ENCODE measurements around the gene FBXL13.

FBXL13 gene

DNA sequence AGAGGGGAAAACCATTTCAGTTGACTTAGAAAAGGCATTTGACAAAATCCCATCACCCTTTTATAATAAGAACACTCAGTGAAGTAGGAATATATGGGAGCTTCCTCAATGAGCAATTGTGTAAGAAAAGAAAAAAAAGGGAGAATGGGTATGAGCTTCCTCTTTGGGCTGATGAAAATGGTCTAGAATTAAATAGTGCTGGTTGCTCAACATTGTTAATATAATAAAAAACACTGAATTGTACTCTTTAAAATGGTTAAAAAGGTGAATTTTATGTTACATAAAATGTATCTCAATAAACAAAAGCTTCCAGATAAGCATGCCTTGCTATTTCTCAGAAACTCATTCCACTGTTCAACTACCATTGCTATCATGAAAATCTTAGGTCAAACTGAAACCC is 121.2 kb downstream of the FBXL13 start:
- Histone ChIP-seq H3K27ac (ENCODE audit: low read depth, low read length) (no peak overlapping the region), H3K4me1 (ENCODE audit: control insufficient read depth in 5 of 5, insufficient read depth in 5 of 5, low read length in 5 of 5) (no peaks in the 10 kb centered on the region), H3K9me3 (ENCODE audit: control insufficient read depth in 5 of 5, low read length in 5 of 5) (peaks cover 0 to 3% (median 0%) of the 10 kb centered on the region in 5 donors), H3K4me3 (ENCODE audit: low read depth in 1 of 5, low read length in 5 of 5) (no peak overlapping the region), H3K9ac (ENCODE audit: low read length in 5 of 5) (no peak overlapping the region), H3K27me3 (ENCODE audit: control insufficient read depth in 5 of 5, insufficient read depth in 4 of 5, low read length in 5 of 5) (no peaks in the 10 kb centered on the region), H3K36me3 (ENCODE audit: control insufficient read depth in 5 of 5, insufficient read depth in 5 of 5, low read length in 5 of 5) (no peaks in the 10 kb centered on the region)

DNA sequence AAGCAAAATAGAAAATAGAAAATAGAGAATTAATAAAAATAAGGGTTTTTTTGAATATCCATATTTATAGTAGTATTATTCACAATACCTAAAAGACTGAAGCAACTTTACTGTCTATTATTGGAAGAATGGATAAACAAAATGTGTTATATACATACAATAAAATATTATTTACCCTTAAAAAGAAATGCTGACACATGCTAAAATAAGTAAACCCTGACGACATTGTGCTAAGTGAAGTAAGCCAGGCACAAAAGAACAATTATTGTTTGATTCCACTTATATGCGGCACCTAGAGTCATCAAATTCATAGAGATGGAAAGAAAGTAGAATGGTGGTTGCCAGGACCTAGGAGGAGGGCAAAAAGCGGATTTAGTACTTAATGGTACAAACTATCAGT is 122.8 kb downstream of the FBXL13 start:
- no peaks in the 10 kb centered on the region for H3K36me3 ChIP-seq (ENCODE audit: control insufficient read depth in 5 of 5, insufficient read depth in 5 of 5, low read length in 5 of 5)
- peaks cover 0 to 3% (median 0%) of the 10 kb centered on the region in 5 donors for H3K9me3 ChIP-seq (ENCODE audit: control insufficient read depth in 5 of 5, low read length in 5 of 5)
- no peaks in the 10 kb centered on the region for H3K27me3 ChIP-seq (ENCODE audit: control insufficient read depth in 5 of 5, insufficient read depth in 4 of 5, low read length in 5 of 5)
- H3K27ac ChIP-seq (ENCODE audit: low read depth, low read length): no peak overlapping the region
- H3K4me1 ChIP-seq (ENCODE audit: control insufficient read depth in 5 of 5, insufficient read depth in 5 of 5, low read length in 5 of 5): peaks cover 0 to 2% (median 0%) of the 10 kb centered on the region in 5 donors
- H3K4me3 ChIP-seq (ENCODE audit: low read depth in 1 of 5, low read length in 5 of 5): no peak overlapping the region
- no peak overlapping the region for H3K9ac ChIP-seq (ENCODE audit: low read length in 5 of 5)

DNA sequence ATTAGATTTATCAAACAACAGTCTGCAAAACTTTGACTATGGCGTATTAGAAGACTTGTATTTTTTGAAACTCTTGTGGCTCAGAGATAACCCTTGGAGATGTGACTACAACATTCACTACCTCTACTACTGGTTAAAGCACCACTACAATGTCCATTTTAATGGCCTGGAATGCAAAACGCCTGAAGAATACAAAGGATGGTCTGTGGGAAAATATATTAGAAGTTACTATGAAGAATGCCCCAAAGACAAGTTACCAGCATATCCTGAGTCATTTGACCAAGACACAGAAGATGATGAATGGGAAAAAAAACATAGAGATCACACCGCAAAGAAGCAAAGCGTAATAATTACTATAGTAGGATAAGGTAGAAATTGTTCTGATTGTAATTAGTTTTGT is 130.4 kb downstream of the FBXL13 start:
- no peaks in the 10 kb centered on the region for H3K9me3 ChIP-seq (ENCODE audit: control insufficient read depth in 5 of 5, low read length in 5 of 5)
- no peak overlapping the region for H3K9ac ChIP-seq (ENCODE audit: low read length in 5 of 5)
- peaks cover 0 to 6% (median 0%) of the 10 kb centered on the region in 5 donors for H3K36me3 ChIP-seq (ENCODE audit: control insufficient read depth in 5 of 5, insufficient read depth in 5 of 5, low read length in 5 of 5)
- no peak overlapping the region for H3K27ac ChIP-seq (ENCODE audit: low read depth, low read length)
- no peak overlapping the region for H3K4me3 ChIP-seq (ENCODE audit: low read depth in 1 of 5, low read length in 5 of 5)
- H3K27me3 ChIP-seq (ENCODE audit: control insufficient read depth in 5 of 5, insufficient read depth in 4 of 5, low read length in 5 of 5): no peaks in the 10 kb centered on the region
- H3K4me1 ChIP-seq (ENCODE audit: control insufficient read depth in 5 of 5, insufficient read depth in 5 of 5, low read length in 5 of 5): peaks cover 0 to 6% (median 2%) of the 10 kb centered on the region in 5 donors

DNA sequence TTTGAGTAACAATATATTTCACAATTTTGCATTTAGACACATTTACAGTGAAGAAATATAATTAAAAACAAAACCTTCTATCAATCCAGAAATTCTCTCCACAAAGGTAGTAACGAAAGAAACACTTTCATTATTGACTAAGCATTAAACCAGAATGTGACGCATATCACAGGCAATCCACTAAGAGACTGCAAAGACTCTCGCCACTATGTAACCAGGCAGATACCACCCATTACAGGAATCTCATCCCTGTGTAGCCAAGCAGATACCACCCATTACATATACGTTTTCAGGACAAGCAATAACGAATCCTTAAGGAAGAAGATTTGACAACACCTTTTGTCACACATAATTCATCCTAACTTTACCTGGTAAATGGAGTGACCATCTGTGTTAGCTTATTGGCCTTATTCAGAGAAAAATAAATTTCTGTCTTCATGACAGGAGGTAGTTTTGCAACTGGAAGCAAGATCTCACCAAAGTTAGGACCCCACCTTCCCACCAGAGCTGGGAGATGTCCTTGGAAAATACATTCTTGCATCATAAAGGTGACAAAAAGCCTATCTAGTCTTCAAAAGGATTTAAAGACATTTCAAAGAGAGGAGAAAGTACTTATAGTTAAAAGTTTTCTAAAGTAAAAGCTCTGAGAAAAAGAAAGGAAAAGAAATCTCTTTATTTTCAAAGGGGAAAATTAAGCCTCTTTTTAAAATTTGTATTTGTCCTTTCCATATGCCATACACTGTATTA is 131.0 kb downstream of the FBXL13 start:
- Histone ChIP-seq H3K27ac (ENCODE audit: low read depth, low read length) (no peak overlapping the region), H3K9me3 (ENCODE audit: control insufficient read depth in 5 of 5, low read length in 5 of 5) (no peaks in the 10 kb centered on the region), H3K27me3 (ENCODE audit: control insufficient read depth in 5 of 5, insufficient read depth in 4 of 5, low read length in 5 of 5) (no peaks in the 10 kb centered on the region)

DNA sequence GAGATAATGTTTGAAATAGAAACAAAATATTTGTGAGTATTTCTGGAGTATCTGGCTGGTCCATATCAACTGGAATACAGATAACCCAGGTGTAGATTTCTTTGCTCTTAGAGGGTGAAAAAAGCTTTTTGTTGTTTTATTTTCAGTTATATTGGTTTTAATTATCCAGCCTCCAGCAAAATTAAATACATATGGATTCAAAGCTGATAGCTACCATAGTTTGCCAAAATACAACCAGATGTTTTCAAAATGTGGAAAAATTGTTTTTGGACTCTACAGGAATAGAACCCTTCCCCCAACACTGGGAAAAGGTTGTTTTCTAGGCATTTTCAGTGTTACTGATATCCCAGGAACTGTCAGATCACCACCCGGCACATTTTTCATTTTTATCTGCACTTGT is 131.7 kb downstream of the FBXL13 start:
- peaks cover 0 to 19% (median 2%) of the 10 kb centered on the region in 5 donors for H3K4me1 ChIP-seq (ENCODE audit: control insufficient read depth in 5 of 5, insufficient read depth in 5 of 5, low read length in 5 of 5)
- no peaks in the 10 kb centered on the region for H3K27me3 ChIP-seq (ENCODE audit: control insufficient read depth in 5 of 5, insufficient read depth in 4 of 5, low read length in 5 of 5)
- H3K36me3 ChIP-seq (ENCODE audit: control insufficient read depth in 5 of 5, insufficient read depth in 5 of 5, low read length in 5 of 5): peaks cover 0 to 6% (median 0%) of the 10 kb centered on the region in 5 donors
- no peaks in the 10 kb centered on the region for H3K9me3 ChIP-seq (ENCODE audit: control insufficient read depth in 5 of 5, low read length in 5 of 5)
- no peak overlapping the region for H3K4me3 ChIP-seq (ENCODE audit: low read depth in 1 of 5, low read length in 5 of 5)
- H3K9ac ChIP-seq (ENCODE audit: low read length in 5 of 5): no peak overlapping the region
- H3K27ac ChIP-seq (ENCODE audit: low read depth, low read length): no peak overlapping the region

More for the DNA sequence above, 131.0 kb downstream of the FBXL13 start:
- Histone ChIP-seq H3K4me3 (ENCODE audit: low read depth in 1 of 5, low read length in 5 of 5) (no peak overlapping the region), H3K36me3 (ENCODE audit: control insufficient read depth in 5 of 5, insufficient read depth in 5 of 5, low read length in 5 of 5) (peaks cover 0 to 6% (median 0%) of the 10 kb centered on the region in 5 donors), H3K9ac (ENCODE audit: low read length in 5 of 5) (no peak overlapping the region), H3K4me1 (ENCODE audit: control insufficient read depth in 5 of 5, insufficient read depth in 5 of 5, low read length in 5 of 5) (peaks cover 0 to 12% (median 2%) of the 10 kb centered on the region in 5 donors)

DNA sequence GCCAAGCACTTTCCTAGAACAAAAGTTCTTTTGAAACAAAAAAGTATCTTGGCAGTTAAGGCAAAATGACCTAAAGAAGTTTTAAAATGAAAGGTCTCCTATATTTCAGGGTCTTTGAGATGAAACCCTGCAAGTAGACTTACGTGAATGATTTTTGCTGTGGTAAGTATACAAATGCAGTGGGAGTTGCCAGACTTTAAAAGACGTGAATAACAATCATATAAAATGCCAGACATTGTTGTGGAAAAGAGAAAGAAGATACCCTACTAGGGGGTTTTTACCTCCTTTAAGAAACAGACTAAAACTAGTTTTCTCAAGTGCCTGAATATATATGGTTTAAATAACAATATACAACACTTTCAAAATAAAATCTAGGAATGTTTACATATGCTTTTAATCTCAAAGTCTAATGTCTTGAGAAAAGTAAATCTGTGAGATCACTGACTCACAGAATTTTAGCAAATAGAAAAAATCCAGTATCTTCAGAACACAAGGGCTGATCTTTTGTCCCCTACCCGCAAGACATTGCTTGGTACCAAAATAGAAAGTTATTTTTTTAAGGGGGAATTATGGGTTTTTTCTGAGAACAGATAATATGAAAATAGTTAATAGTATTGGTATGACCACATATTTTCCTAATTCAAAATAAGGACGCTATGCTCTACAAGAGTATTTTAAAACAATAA is 132.3 kb downstream of the FBXL13 start:
- Histone ChIP-seq H3K9me3 (ENCODE audit: control insufficient read depth in 5 of 5, low read length in 5 of 5) (no peaks in the 10 kb centered on the region), H3K4me1 (ENCODE audit: control insufficient read depth in 5 of 5, insufficient read depth in 5 of 5, low read length in 5 of 5) (peaks cover 0 to 23% (median 2%) of the 10 kb centered on the region in 5 donors), H3K4me3 (ENCODE audit: low read depth in 1 of 5, low read length in 5 of 5) (no peak overlapping the region), H3K36me3 (ENCODE audit: control insufficient read depth in 5 of 5, insufficient read depth in 5 of 5, low read length in 5 of 5) (peaks cover 0 to 6% (median 0%) of the 10 kb centered on the region in 5 donors), H3K27me3 (ENCODE audit: control insufficient read depth in 5 of 5, insufficient read depth in 4 of 5, low read length in 5 of 5) (no peaks in the 10 kb centered on the region), H3K27ac (ENCODE audit: low read depth, low read length) (no peak overlapping the region), H3K9ac (ENCODE audit: low read length in 5 of 5) (no peak overlapping the region)

DNA sequence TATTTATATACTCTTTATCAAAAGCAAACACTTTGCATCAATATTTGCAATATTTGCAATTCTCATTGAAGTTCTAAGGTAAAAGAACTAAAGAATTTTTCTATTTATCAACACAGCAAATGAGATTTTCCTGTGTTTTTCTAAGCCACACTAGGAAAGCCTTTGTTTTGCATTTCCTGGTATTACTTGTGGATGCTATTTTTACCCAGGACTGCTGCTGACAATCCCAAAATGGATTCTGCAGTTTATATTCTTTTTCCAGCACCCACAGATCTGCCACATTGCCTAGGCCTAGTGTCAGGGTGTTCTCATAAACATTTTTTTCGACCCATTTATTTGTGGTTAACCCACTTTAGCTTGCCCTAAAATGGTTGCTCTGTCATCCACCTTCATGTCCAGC is 135.9 kb downstream of the FBXL13 start:
- Histone ChIP-seq H3K9me3 (ENCODE audit: control insufficient read depth in 5 of 5, low read length in 5 of 5) (no peaks in the 10 kb centered on the region), H3K36me3 (ENCODE audit: control insufficient read depth in 5 of 5, insufficient read depth in 5 of 5, low read length in 5 of 5) (no peaks in the 10 kb centered on the region), H3K27me3 (ENCODE audit: control insufficient read depth in 5 of 5, insufficient read depth in 4 of 5, low read length in 5 of 5) (no peaks in the 10 kb centered on the region), H3K9ac (ENCODE audit: low read length in 5 of 5) (no peak overlapping the region), H3K4me1 (ENCODE audit: control insufficient read depth in 5 of 5, insufficient read depth in 5 of 5, low read length in 5 of 5) (peaks cover 0 to 38% (median 19%) of the 10 kb centered on the region in 5 donors), H3K4me3 (ENCODE audit: low read depth in 1 of 5, low read length in 5 of 5) (no peak overlapping the region), H3K27ac (ENCODE audit: low read depth, low read length) (no peak overlapping the region)

DNA sequence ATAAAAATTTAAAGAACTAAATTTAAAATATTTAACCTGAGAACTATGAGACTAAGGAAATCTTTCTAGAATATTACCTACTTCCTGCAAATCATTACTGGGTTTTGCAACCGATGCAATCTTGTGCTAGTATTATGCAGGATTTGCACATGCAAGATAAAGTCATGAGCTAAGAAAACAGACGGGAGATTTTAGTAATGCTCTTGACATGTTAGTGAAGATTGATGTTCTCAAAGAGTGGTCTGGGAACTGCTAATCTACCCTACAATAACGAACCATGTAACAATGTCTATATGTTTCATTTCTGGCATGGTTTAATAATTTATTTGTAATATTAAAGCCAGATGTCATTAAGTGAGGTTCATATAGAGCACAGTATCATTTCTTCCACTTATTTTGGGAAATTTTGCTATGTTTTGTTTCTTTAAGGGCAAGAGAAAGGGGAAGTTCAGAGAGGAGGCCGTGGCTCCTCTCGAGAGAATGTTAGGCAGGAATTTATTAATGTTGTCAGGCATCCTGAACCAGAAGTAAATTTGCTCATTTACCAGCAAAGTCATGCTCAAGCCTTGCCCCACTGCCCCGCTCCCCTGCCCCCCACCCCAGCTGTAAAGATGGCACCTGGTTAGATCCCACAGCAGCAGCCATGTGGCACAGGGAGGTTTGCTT is 139.0 kb downstream of the FBXL13 start:
- Histone ChIP-seq H3K27ac (ENCODE audit: low read depth, low read length) (no peak overlapping the region), H3K4me1 (ENCODE audit: control insufficient read depth in 5 of 5, insufficient read depth in 5 of 5, low read length in 5 of 5) (peaks cover 0 to 41% (median 23%) of the 10 kb centered on the region in 5 donors), H3K4me3 (ENCODE audit: low read depth in 1 of 5, low read length in 5 of 5) (peak overlapping the region in 2 of 5 donors; percentile 37 to 49)

DNA sequence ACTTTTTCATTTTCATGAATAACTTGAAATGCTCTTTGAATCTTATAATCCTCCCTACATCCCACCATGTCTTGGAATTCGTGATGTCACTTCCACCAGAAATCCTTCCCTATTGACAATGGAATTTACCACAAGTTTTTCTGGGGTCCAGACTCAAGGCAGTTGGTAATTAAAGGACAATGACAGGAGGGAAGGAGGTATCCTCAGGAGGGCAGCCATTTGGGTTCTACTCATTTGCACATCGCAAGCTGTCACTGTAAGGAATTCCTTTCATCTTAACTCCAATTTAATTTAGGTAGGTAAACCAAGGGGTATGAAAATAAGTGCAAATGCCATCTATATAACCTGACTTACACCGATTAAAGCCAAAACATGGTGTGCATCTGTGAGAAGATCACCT is 139.9 kb downstream of the FBXL13 start:
- peaks cover 0 to 41% (median 23%) of the 10 kb centered on the region in 5 donors for H3K4me1 ChIP-seq (ENCODE audit: control insufficient read depth in 5 of 5, insufficient read depth in 5 of 5, low read length in 5 of 5)
- peak overlapping the region in 4 of 5 donors; percentile 49 to 60 (median 58) for H3K4me3 ChIP-seq (ENCODE audit: low read depth in 1 of 5, low read length in 5 of 5)

More for the DNA sequence above, 139.0 kb downstream of the FBXL13 start:
- Histone ChIP-seq H3K27me3 (ENCODE audit: control insufficient read depth in 5 of 5, insufficient read depth in 4 of 5, low read length in 5 of 5) (no peaks in the 10 kb centered on the region), H3K9ac (ENCODE audit: low read length in 5 of 5) (no peak overlapping the region), H3K36me3 (ENCODE audit: control insufficient read depth in 5 of 5, insufficient read depth in 5 of 5, low read length in 5 of 5) (no peaks in the 10 kb centered on the region), H3K9me3 (ENCODE audit: control insufficient read depth in 5 of 5, low read length in 5 of 5) (no peaks in the 10 kb centered on the region)

More for the DNA sequence above, 139.9 kb downstream of the FBXL13 start:
- no peaks in the 10 kb centered on the region for H3K27me3 ChIP-seq (ENCODE audit: control insufficient read depth in 5 of 5, insufficient read depth in 4 of 5, low read length in 5 of 5)
- peak overlapping the region in 1 of 5 donors; percentile 9 for H3K9ac ChIP-seq (ENCODE audit: low read length in 5 of 5)
- H3K36me3 ChIP-seq (ENCODE audit: control insufficient read depth in 5 of 5, insufficient read depth in 5 of 5, low read length in 5 of 5): no peaks in the 10 kb centered on the region
- no peaks in the 10 kb centered on the region for H3K9me3 ChIP-seq (ENCODE audit: control insufficient read depth in 5 of 5, low read length in 5 of 5)
- peak overlapping the region; percentile 71 for H3K27ac ChIP-seq (ENCODE audit: low read depth, low read length)

Data from subcutaneous abdominal adipose tissue (tissue), 5 donors.